ENCODE measurements around the gene SMOC2.
"Not testable (repeated sequence)": the region's sequence is repeated elsewhere in the genome, so short reads cannot be mapped to it uniquely, and the experiment has no call there.

The SMOC2 gene

GRCh38 chr6:168605964-168606363 lies 165.0 kb downstream of the SMOC2 start:
- DNase-seq (ENCODE audit: low spot score in 2 of 2), result no peak
- ATAC-seq (replicated peaks; ENCODE audit: extremely low read depth, poor library complexity, severe bottlenecking), result no peak

GRCh38 chr6:168606722-168607121 lies 165.7 kb downstream of the SMOC2 start:
- H3K27me3 Mint-ChIP-seq, result peaks cover 48% of the 10 kb centered on the region

More at GRCh38 chr6:168605964-168606363, 165.0 kb downstream of the SMOC2 start:
- H3K4me3 Mint-ChIP-seq, result no peak overlapping the region
- H3K36me3 Mint-ChIP-seq (ENCODE audit: insufficient read depth), result no peaks in the 10 kb centered on the region
- no peak overlapping the region for H3K27ac Mint-ChIP-seq (ENCODE audit: low read depth)
- H3K4me1 Mint-ChIP-seq, result no peaks in the 10 kb centered on the region
- no peaks in the 10 kb centered on the region for H3K9me3 Mint-ChIP-seq
- H3K27me3 Mint-ChIP-seq, result peaks cover 49% of the 10 kb centered on the region

DNA sequence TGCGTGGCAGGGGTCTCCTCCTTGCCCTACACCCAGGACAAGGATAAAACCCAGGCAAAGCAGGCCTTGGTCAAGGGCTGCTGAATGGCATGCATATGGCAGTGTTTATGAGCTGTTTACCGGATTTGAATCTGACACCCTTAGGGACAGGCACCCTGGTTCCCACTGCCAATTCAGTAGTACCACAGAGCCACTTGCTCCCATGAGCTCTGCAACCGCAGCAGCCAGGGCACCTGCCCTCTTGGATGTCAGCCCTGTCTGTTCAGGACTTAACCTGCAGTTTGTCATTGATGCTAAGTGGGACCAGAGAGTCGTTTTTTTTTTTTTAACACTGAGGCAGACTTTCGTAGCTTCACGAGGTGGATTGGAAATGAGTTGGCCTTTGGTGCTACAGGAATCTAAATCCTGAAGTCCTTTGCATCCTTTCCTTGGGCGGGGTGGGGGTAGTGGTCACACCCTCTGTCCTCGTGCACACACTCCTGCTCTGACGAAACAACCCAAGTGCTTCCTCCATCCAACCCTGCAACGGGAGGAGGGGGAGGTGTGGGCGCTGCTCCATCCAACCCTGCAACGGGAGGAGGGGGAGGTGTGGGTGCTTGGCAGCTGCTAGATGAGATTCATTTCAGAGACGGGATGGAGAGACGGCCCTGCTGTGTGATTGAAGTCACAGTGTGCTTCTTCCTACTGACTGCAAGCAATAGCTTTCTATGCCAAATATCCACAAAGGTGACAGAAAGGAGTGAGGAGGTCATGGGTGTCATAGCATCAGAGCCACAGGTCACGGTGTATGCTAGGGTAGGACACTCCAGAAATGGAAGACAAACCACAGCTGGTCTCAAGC lies 166.5 kb downstream of the SMOC2 start:
- Mint-ChIP-seq H3K4me3 (no peak overlapping the region), H3K27me3 (peaks cover 40% of the 10 kb centered on the region), H3K4me1 (no peaks in the 10 kb centered on the region), H3K36me3 (ENCODE audit: insufficient read depth) (no peaks in the 10 kb centered on the region), H3K9me3 (no peaks in the 10 kb centered on the region), H3K27ac (ENCODE audit: low read depth) (no peak overlapping the region)
- ATAC-seq (replicated peaks; ENCODE audit: extremely low read depth, poor library complexity, severe bottlenecking) (no peak), DNase-seq (ENCODE audit: low spot score in 2 of 2) (no peak)

More at GRCh38 chr6:168606722-168607121, 165.7 kb downstream of the SMOC2 start:
- no peaks in the 10 kb centered on the region for H3K36me3 Mint-ChIP-seq (ENCODE audit: insufficient read depth)
- DNase-seq (ENCODE audit: low spot score in 2 of 2) (no peak), ATAC-seq (replicated peaks; ENCODE audit: extremely low read depth, poor library complexity, severe bottlenecking) (no peak)
- no peak overlapping the region for H3K4me3 Mint-ChIP-seq
- H3K9me3 Mint-ChIP-seq, result no peaks in the 10 kb centered on the region
- H3K27ac Mint-ChIP-seq (ENCODE audit: low read depth), result no peak overlapping the region
- H3K4me1 Mint-ChIP-seq, result no peaks in the 10 kb centered on the region

DNA sequence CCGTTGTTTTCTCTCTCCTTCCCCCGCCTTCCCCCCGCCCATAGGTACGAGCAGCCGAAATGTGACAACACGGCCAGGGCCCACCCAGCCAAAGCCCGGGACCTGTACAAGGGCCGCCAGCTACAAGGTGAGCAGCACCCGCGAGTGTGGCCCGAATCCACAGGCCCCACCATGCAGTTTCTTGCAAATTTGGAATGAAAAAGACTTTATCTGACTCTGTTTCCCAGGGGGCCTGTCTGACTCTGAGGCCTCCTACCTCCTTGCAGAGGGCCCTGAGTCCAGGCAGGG lies 167.1 kb downstream of the SMOC2 start:
- H3K4me1 Mint-ChIP-seq, result no peaks in the 10 kb centered on the region
- no peaks in the 10 kb centered on the region for H3K9me3 Mint-ChIP-seq
- DNase-seq (ENCODE audit: low spot score in 2 of 2) (no peak), ATAC-seq (replicated peaks; ENCODE audit: extremely low read depth, poor library complexity, severe bottlenecking) (no peak)
- no peak overlapping the region for H3K4me3 Mint-ChIP-seq
- H3K36me3 Mint-ChIP-seq (ENCODE audit: insufficient read depth), result no peaks in the 10 kb centered on the region
- no peak overlapping the region for H3K27ac Mint-ChIP-seq (ENCODE audit: low read depth)
- H3K27me3 Mint-ChIP-seq, result peaks cover 35% of the 10 kb centered on the region

DNA sequence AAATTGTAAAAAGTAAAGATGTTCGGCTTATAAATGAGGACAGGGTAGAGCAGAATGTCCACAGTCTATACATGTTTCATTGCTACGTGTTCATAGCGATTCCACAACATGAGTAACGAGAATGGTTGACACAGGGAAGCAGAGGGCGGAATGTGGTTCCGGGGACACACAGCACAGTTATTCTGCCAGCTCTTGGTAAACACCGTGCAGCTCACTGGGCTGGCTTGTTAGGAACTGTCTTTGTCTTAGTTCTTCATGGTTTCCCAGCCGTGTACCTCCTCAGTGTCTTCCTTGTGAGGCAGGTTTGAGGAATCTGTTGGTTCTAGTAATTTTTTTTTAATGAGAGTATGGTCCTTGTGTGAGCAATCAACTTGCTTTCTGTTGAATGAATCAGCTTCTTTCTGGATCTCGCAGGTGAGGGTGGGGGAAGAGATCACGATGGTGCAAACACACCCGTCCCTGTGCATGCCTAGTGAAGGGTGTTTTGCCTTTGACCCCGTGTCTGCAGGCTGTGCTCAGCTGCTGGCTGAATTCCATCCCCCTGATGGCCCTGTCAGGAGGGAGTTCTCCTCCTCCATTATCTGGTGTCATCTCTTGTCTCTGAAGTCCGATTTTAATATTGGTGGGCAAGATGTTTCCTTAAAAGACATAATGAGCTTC lies 168.2 kb downstream of the SMOC2 start:
- no peak overlapping the region for H3K4me3 Mint-ChIP-seq

DNA sequence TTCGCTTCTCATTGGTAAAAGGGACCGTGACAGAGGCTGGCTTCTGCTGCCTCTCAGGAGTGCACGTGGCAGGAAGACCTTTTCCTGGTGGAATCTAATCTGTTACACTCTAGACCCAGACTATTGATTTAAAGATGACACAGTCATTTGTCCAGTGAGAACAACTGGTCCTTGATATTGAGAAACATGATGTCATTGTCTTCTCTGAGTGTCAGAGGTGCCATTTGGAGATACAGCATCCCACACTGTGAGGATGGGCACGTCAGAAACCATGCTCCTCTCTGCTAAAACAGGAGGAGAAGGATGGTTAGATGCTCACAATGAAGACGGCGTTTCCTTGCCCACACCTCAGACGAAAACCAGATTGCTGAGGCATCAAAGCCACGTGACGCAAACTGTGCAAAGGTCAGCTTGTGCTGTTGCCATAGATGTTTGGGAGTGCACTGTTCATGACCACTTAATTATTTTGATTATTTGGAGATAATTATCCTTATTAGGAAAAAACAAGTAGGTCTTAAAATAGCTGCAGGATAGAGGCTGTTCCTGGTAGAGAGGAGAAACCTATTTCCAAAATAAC lies 169.0 kb downstream of the SMOC2 start:
- peaks cover 15% of the 10 kb centered on the region for H3K27me3 Mint-ChIP-seq
- no peak overlapping the region for H3K4me3 Mint-ChIP-seq
- ATAC-seq (replicated peaks; ENCODE audit: extremely low read depth, poor library complexity, severe bottlenecking) (no peak), DNase-seq (ENCODE audit: low spot score in 2 of 2) (no peak)
- H3K9me3 Mint-ChIP-seq, result no peaks in the 10 kb centered on the region
- H3K36me3 Mint-ChIP-seq (ENCODE audit: insufficient read depth), result no peaks in the 10 kb centered on the region
- no peak overlapping the region for H3K27ac Mint-ChIP-seq (ENCODE audit: low read depth)
- H3K4me1 Mint-ChIP-seq, result no peaks in the 10 kb centered on the region

More for the DNA sequence above, 168.2 kb downstream of the SMOC2 start:
- Mint-ChIP-seq H3K27ac (ENCODE audit: low read depth) (no peak overlapping the region), H3K9me3 (no peaks in the 10 kb centered on the region), H3K36me3 (ENCODE audit: insufficient read depth) (no peaks in the 10 kb centered on the region), H3K27me3 (peaks cover 24% of the 10 kb centered on the region), H3K4me1 (no peaks in the 10 kb centered on the region)
- ATAC-seq (replicated peaks; ENCODE audit: extremely low read depth, poor library complexity, severe bottlenecking) (no peak), DNase-seq (ENCODE audit: low spot score in 2 of 2) (no peak)

DNA sequence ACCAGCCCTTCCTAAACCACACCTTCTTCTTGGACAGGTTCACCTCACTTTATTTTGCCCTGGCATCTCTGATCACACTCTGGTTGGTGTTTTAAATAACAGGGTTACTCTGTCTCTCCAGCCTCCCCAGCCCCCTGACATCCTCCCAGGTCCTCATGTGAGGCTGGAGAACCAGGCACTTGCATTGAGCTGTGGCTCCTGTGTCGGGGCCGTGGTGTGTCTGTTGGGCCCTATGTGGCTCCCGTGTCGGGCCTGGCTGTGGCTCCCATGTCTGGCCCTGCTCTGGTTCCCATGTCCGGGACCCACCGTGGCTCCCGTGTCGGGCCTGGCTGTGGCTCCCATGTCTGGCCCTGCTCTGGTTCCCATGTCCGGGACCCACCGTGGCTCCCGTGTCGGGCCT lies 170.0 kb downstream of the SMOC2 start:
- not testable (repeated sequence) for H3K4me3 Mint-ChIP-seq; H3K9me3 Mint-ChIP-seq; DNase-seq (ENCODE audit: low spot score in 2 of 2); H3K36me3 Mint-ChIP-seq (ENCODE audit: insufficient read depth); H3K27ac Mint-ChIP-seq (ENCODE audit: low read depth); H3K4me1 Mint-ChIP-seq; ATAC-seq (replicated peaks; ENCODE audit: extremely low read depth, poor library complexity, severe bottlenecking)
- H3K27me3 Mint-ChIP-seq, result peaks cover 10% of the 10 kb centered on the region

DNA sequence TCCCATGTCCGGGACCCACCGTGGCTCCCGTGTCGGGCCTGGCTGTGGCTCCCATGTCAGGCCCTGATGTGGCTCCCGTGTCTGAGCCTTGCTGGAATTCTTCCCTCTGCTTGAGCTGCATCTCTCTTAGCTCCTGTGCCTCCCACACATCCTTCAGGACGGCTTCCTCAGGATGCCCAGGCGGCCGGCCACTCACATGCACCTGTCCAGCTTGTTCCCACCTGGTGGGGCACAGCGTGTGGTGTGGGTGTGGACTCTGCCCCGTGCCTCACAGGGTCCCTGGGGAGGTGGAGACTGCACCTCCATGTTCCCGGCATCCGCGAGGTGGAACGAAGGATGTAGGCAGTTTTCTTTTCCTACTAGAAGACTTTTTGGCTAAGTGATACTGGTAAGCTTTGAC lies 170.7 kb downstream of the SMOC2 start:
- DNase-seq (ENCODE audit: low spot score in 2 of 2), result no peak
- H3K4me3 Mint-ChIP-seq, result no peak overlapping the region
- H3K9me3 Mint-ChIP-seq, result peaks cover 9% of the 10 kb centered on the region
- H3K4me1 Mint-ChIP-seq, result peaks cover 5% of the 10 kb centered on the region
- H3K36me3 Mint-ChIP-seq (ENCODE audit: insufficient read depth), result no peaks in the 10 kb centered on the region
- no peak for ATAC-seq (replicated peaks; ENCODE audit: extremely low read depth, poor library complexity, severe bottlenecking)
- H3K27ac Mint-ChIP-seq (ENCODE audit: low read depth), result no peak overlapping the region
- H3K27me3 Mint-ChIP-seq, result peaks cover 3% of the 10 kb centered on the region

GRCh38 chr6:168612586-168612985 lies 171.6 kb downstream of the SMOC2 start:
- DNase-seq (ENCODE audit: low spot score in 2 of 2) (no peak), ATAC-seq (replicated peaks; ENCODE audit: extremely low read depth, poor library complexity, severe bottlenecking) (no peak)
- Mint-ChIP-seq H3K4me3 (no peak overlapping the region), H3K27ac (ENCODE audit: low read depth) (no peak overlapping the region), H3K27me3 (no peaks in the 10 kb centered on the region), H3K4me1 (peaks cover 5% of the 10 kb centered on the region), H3K36me3 (ENCODE audit: insufficient read depth) (no peaks in the 10 kb centered on the region), H3K9me3 (peaks cover 9% of the 10 kb centered on the region)

GRCh38 chr6:168615837-168616236 lies 174.9 kb downstream of the SMOC2 start:
- no peak for ATAC-seq (replicated peaks; ENCODE audit: extremely low read depth, poor library complexity, severe bottlenecking)
- H3K27ac Mint-ChIP-seq (ENCODE audit: low read depth), result peak overlapping the region; percentile 77

DNA sequence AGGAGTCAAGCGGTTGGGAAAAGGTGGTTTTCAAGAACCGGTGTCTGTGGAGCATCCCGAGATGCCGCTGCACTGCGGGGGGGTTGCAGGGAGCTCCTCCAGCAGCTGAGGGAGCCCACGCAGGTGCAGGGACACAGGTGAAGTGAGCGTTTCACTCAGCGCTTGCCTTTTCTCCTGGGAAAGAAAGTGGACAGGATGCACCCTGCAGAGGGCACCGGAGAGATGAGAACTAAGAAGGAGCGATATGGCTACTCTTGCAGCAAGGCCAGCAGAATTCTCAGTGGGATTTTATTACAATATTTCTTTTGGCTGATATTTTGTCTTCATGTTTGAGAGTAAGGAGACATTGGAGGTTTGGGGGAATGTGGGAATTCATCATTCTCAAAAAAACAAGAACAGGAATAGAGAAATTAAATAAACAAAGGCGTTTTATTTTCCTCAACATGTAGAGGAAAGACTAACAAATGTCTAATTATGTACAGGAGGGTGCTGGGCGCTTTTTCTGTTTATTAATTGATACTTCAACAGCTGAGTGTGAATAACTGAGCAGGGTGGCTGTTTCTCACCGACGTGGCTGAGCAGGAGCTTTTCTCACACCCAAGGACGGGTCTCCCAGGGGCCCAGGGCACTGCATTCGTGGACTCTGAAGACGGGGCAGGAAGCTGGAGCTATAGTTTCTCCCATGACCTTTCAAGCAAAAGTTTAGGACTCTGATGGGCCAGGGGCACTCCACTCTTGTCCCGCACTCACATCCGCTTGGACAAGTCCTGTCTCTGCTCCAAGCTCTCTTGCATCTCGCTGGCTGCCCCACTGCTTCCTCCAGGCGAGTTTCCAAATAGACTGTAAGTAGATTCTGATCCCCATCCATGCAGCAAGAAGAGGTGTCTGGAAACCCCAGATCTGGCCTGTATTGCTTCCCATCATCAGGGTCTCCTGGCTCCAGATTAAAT lies 176.1 kb downstream of the SMOC2 start:
- no peak for DNase-seq (ENCODE audit: low spot score in 2 of 2)
- no peaks in the 10 kb centered on the region for H3K36me3 Mint-ChIP-seq (ENCODE audit: insufficient read depth)
- H3K9me3 Mint-ChIP-seq, result peaks cover 9% of the 10 kb centered on the region
- H3K4me1 Mint-ChIP-seq, result peaks cover 16% of the 10 kb centered on the region
- no peak for ATAC-seq (replicated peaks; ENCODE audit: extremely low read depth, poor library complexity, severe bottlenecking)
- no peak overlapping the region for H3K4me3 Mint-ChIP-seq
- H3K27me3 Mint-ChIP-seq, result peaks cover 10% of the 10 kb centered on the region
- H3K27ac Mint-ChIP-seq (ENCODE audit: low read depth), result no peak overlapping the region

More at GRCh38 chr6:168615837-168616236, 174.9 kb downstream of the SMOC2 start:
- DNase-seq (ENCODE audit: low spot score in 2 of 2), result no peak
- Mint-ChIP-seq H3K27me3 (peaks cover 10% of the 10 kb centered on the region), H3K9me3 (peaks cover 9% of the 10 kb centered on the region), H3K4me3 (no peak overlapping the region), H3K36me3 (ENCODE audit: insufficient read depth) (no peaks in the 10 kb centered on the region), H3K4me1 (peaks cover 16% of the 10 kb centered on the region)

Data from central memory CD8-positive, alpha-beta T cell (primary cell).